Suprapubic skin (tissue), 4 donors: ENCODE data around the gene ADH4. TPM values are rescaled to one million over a fixed set of nuclear protein-coding genes. Genes with fewer than 3 reads are reported as not detected.

ENCODE experiments used
- DNase-seq, 2 donors: peaks; one replicate each; pipeline ENCODE4 v3.0.0-alpha.2; 2019; ENCODE audit warnings: low spot score in 2 of 2
- H3K27ac ChIP-seq: fragments of 200-600 bp; sonication (generic); one replicate; pipeline ENCODE4 v1.5.1; 2019
- H3K27me3 ChIP-seq: fragments of 200-600 bp; sonication (generic); one replicate; pipeline ENCODE4 v1.5.1; 2019
- H3K36me3 ChIP-seq: fragments of 200-600 bp; sonication (generic); one replicate; pipeline ENCODE4 v1.5.1; 2019
- H3K4me1 ChIP-seq: fragments of 200-600 bp; sonication (generic); one replicate; pipeline ENCODE4 v1.5.1; 2019
- H3K4me3 ChIP-seq: fragments of 200-600 bp; sonication (generic); one replicate; pipeline ENCODE4 v1.5.1; 2019; ENCODE audit warnings: mild to moderate bottlenecking
- H3K9me3 ChIP-seq: fragments of 200-600 bp; sonication (generic); one replicate; pipeline ENCODE4 v1.5.1; 2019
- EP300 ChIP-seq: sonication (generic); formaldehyde crosslinking; IDR thresholded peaks from one replicate; pipeline ENCODE4 v1.6.1; 2017; ENCODE audit warnings: antibody characterized with exemption
- POLR2A ChIP-seq, 2 donors: fragments of 450-650 bp; IDR thresholded peaks; one replicate each; pipeline ENCODE4 v1.6.1; 2017; ENCODE audit warnings: antibody characterized with exemption in 2 of 2, mild to moderate bottlenecking in 2 of 2, moderate library complexity in 2 of 2
- POLR2AphosphoS5 ChIP-seq, 3 donors: sonication (generic); formaldehyde crosslinking; IDR thresholded peaks; one replicate each; pipeline ENCODE4 v1.6.1; 2017; ENCODE audit warnings: antibody characterized with exemption in 3 of 3
- WGBS: methylation state at CpG from one replicate; pipeline ENCODE4 v1.1.5; 2018; 5-methylcytosine and 5-hydroxymethylcytosine counted together
- total RNA-seq, 4 donors: library from RNA; depleted of rRNA; stranded (reverse); fragments of >200 nt; gene quantifications; one replicate each; pipeline ENCODE4 v1.1.0, GENCODE V29; 2016
- TF ChIP-seq, protein P1 (sequence below), 2 donors: fragments of 200-600 bp in 1 of 2; fragments of 450-650 bp in 1 of 2; sonication (generic) in 1 of 2; IDR thresholded peaks; one replicate each; pipeline ENCODE4 v1.5.1; 2016 to 2019; ENCODE audit warnings: antibody characterized with exemption in 2 of 2, mild to moderate bottlenecking in 1 of 2, moderate library complexity in 1 of 2

ADH4 gene
- total RNA-seq, 4 donors from 2014 or later: 0.89 to 2.0 (median 0.98) TPM; not detected in 1

DNA sequence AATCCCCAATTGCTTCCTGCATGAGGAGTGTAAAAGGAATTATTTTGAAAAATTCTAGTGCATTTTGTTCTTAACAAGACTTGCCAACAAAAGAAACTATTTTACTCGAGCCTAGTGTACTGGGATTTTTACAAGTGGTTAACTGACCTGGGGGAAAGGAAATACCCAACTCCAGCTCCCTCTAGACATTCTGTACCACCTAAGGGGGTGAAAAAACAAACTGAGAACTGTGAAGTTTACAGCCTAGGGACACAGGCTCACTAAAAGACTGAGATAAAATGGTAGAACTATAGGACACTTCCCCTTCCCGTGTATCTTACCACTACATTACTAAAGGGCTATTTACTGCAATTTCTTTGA lies 52.9 kb downstream of the ADH4 start:
- H3K4me1 ChIP-seq: peaks cover 40% of the 10 kb centered on the region
- H3K27me3 ChIP-seq: no peaks in the 10 kb centered on the region
- no peak for DNase-seq
- TF ChIP-seq POLR2AphosphoS5 (IDR thresholded peaks at IDR 0.05) (no peak), EP300 (no peak), POLR2A (IDR thresholded peaks at IDR 0.05) (no peak)
- TF ChIP-seq, protein P1, sequence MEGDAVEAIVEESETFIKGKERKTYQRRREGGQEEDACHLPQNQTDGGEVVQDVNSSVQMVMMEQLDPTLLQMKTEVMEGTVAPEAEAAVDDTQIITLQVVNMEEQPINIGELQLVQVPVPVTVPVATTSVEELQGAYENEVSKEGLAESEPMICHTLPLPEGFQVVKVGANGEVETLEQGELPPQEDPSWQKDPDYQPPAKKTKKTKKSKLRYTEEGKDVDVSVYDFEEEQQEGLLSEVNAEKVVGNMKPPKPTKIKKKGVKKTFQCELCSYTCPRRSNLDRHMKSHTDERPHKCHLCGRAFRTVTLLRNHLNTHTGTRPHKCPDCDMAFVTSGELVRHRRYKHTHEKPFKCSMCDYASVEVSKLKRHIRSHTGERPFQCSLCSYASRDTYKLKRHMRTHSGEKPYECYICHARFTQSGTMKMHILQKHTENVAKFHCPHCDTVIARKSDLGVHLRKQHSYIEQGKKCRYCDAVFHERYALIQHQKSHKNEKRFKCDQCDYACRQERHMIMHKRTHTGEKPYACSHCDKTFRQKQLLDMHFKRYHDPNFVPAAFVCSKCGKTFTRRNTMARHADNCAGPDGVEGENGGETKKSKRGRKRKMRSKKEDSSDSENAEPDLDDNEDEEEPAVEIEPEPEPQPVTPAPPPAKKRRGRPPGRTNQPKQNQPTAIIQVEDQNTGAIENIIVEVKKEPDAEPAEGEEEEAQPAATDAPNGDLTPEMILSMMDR (IDR thresholded peaks at IDR 0.05): no peak
- peak overlapping the region; percentile 5 for H3K27ac ChIP-seq
- no peaks in the 10 kb centered on the region for H3K9me3 ChIP-seq
- H3K4me3 ChIP-seq: peak overlapping the region; percentile 71
- 32% methylated on average over 2 of the region's 2 CpGs for WGBS
- H3K36me3 ChIP-seq: no peaks in the 10 kb centered on the region

DNA sequence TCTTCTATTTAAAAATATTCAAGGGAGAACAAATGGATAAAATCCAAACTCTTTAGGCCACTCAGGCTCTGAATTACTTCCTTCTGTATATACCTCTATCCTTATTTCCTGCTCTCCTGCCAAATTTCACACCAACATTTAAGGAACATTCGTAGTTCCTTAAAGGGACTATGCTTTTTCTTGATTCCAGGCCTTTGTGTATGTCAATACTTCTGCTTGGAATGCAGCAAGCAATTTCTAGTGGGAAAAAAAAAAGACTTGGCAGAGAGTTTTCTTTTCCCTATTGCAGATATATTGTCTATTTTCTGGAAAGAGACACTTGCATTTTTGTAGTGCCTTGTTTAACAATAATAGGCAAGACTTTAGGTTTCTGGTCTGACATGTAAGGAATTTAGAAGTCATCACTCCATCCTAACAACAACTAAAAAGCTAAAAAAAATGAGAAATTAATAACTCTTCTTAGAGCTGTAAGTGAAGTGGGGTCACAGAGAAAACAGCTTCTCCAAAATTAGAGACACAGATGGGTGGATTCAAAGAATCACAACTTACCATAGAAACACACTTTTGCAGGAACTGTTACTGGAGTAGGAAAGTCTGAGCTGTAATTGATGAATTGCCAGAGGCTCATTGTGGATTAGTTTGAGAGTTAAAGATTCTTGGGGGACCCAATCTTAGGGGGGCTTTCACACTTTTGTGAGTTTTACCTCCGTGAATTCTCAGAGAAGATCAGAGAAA lies 53.4 kb downstream of the ADH4 start:
- Histone ChIP-seq H3K4me1 (peaks cover 44% of the 10 kb centered on the region), H3K9me3 (no peaks in the 10 kb centered on the region), H3K27me3 (no peaks in the 10 kb centered on the region), H3K36me3 (peaks cover under 1% of the 10 kb centered on the region), H3K27ac (peak overlapping the region; percentile 5), H3K4me3 (peak overlapping the region; percentile 71)
- whole genome bisulfite sequencing: 53% methylated on average over 2 of the region's 2 CpGs
- DNase-seq: no peak
- TF ChIP-seq, protein P1 (IDR thresholded peaks at IDR 0.05): no peak
- TF ChIP-seq POLR2A (IDR thresholded peaks at IDR 0.05) (no peak), EP300 (no peak), POLR2AphosphoS5 (IDR thresholded peaks at IDR 0.05) (no peak)

DNA sequence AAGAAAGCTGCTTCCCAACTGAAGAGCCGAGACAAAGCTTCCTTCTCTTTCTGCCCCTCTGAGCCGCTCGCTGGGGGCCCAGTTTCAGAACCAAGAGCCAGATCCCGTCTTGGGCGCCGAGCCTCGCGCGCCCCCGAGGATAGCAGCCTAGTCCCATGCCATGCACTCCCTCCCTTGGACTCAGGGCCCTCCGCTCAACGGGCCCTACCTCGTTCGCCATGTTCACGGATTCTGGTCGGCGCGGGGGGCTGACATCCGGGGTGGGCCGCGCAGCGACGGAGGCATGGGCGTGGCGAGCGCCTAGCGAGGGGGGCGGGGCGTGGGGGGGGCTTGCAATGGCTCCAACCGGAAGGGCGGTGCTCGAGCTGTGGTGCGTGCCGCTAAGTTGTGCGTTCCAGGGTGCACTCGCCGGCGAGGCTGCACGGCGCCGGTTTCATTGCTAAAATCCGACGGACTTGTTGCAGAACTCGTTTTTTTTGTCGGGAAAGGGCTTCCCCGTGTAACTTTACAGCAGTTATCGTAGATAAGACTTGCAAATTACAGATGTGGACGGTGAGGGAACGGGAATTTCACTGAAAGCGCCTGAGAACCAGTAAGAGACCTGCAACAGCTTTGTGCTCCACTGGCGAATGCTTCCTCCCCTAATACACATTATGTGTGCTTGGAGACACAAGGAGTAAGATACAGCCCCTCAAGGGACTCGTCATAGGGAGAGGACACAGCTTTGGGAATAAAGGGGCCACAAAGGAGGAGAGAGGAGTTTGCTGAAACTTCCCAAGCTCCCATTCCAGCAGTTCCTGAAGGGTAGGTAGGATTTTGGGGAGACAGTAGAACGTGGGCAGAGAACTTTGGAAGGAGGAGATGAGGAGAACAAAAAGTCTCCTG lies 55.4 kb downstream of the ADH4 start, which contains the start of gene ADH5:
Gene ADH5 (minus strand): TSS at position 308 of the 885 bp plus-strand sequence. CDS start 88 bp downstream, at position 220.
- Histone ChIP-seq H3K4me3 (peak within 1 kb of the TSS; percentile 71), H3K27me3 (no peaks in the 10 kb centered on the region), H3K36me3 (peaks cover 16% of the 10 kb centered on the region), H3K9me3 (no peaks in the 10 kb centered on the region), H3K27ac (peak within 1 kb of the TSS; percentile 98), H3K4me1 (peaks cover 45% of the 10 kb centered on the region)
- TF ChIP-seq POLR2AphosphoS5 (IDR thresholded peaks at IDR 0.05): peak in 1 of 3 donors; percentile 53
- TF ChIP-seq POLR2A (IDR thresholded peaks at IDR 0.05): peak in 1 of 2 donors; percentile 31
- TF ChIP-seq, protein P1 (IDR thresholded peaks at IDR 0.05): no peak
- WGBS: under 1% methylated on average over 19 of the region's 53 CpGs
- peak; percentile 92 to 95 for DNase-seq

DNA sequence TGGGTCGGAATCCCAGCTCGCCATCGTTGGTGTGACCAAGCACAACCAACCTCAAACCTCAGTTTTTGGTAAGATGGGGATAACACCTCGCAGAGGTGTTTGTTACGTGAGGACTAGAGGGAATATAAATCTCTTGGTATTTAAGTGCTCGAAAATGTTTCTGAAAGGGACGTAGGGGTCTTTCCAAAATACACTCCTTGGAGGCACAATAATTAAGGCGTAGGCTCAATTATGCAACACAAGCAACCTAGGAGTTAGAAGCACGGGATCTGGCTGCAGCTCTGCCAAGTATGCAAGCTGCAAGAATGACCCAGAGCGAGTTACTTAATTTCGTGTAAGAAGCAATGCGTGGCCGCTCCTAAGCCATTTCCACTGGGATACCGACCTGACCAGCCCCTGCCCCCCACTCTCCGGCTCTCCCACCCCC lies 56.1 kb downstream of the ADH4 start:
- DNase-seq: peak; percentile 87 to 88
- peak overlapping the region; percentile 98 for H3K27ac ChIP-seq
- peaks cover 45% of the 10 kb centered on the region for H3K4me1 ChIP-seq

More for the DNA sequence above, 56.1 kb downstream of the ADH4 start:
- TF ChIP-seq EP300 (no peak), POLR2AphosphoS5 (IDR thresholded peaks at IDR 0.05) (peak in 2 of 3 donors; percentile 28 to 58), POLR2A (IDR thresholded peaks at IDR 0.05) (no peak)
- TF ChIP-seq, protein P1 (IDR thresholded peaks at IDR 0.05): no peak
- 3% methylated on average over 15 of the region's 15 CpGs for WGBS
- H3K9me3 ChIP-seq: no peaks in the 10 kb centered on the region
- H3K36me3 ChIP-seq: peaks cover 21% of the 10 kb centered on the region
- H3K27me3 ChIP-seq: no peaks in the 10 kb centered on the region
- peak overlapping the region; percentile 71 for H3K4me3 ChIP-seq
